HEK293T (cell line): ENCODE results near the gene HLA-DMB.
A peak's percentile ranks its signal among the peaks of the same experiment; 100 is the strongest.

Source experiments
- CTCF ChIA-PET: fragments of 350-600 bp; formaldehyde crosslinking; extraction: SDS; loops from one replicate; lab custom pipeline; 2021; ENCODE audit warnings: antibody characterized with exemption, inconsistent platforms; lab: Yijun Ruan, JAX
- POLR2A ChIA-PET: fragments of 350-600 bp; formaldehyde crosslinking; extraction: SDS; loops from one replicate; lab custom pipeline; 2020; ENCODE audit warnings: antibody characterized with exemption, inconsistent platforms; lab: Yijun Ruan, JAX
- DNase-seq: peaks from one replicate; pipeline ENCODE4 v3.0.0; 2012; ENCODE audit warnings: mixed read lengths; ENCODE audit errors: extremely low spot score
- ARNT ChIP-seq: fragments of 450-650 bp; IDR thresholded peaks from 2 replicates; pipeline ENCODE4 v1.6.1; 2017; ENCODE audit warnings: mild to moderate bottlenecking
- BHLHE40 ChIP-seq: fragments of 450-650 bp; IDR thresholded peaks from 2 replicates; pipeline ENCODE4 v1.6.1; 2016; ENCODE audit warnings: mild to moderate bottlenecking, moderate library complexity, borderline replicate concordance
- CTBP1 ChIP-seq: fragments of 450-650 bp; IDR thresholded peaks from 2 replicates; pipeline ENCODE4 v1.6.1; 2016; ENCODE audit warnings: borderline replicate concordance
- ELF4 ChIP-seq: fragments of 450-650 bp; IDR thresholded peaks from 2 replicates; pipeline ENCODE4 v1.6.1; 2017; ENCODE audit warnings: antibody characterized with exemption
- FOXA1 ChIP-seq: fragments of 450-650 bp; IDR thresholded peaks from 2 replicates; pipeline ENCODE4 v1.6.1; 2016; ENCODE audit warnings: mild to moderate bottlenecking
- FOXK2 ChIP-seq: fragments of 450-650 bp; IDR thresholded peaks from 2 replicates; pipeline ENCODE4 v1.6.1; 2016; ENCODE audit warnings: mild to moderate bottlenecking
- FOXM1 ChIP-seq: fragments of 450-650 bp; IDR thresholded peaks from 2 replicates; pipeline ENCODE4 v1.6.1; 2017; ENCODE audit warnings: mild to moderate bottlenecking, borderline replicate concordance
- HDGF ChIP-seq: fragments of 450-650 bp; IDR thresholded peaks from 2 replicates; pipeline ENCODE4 v1.6.1; 2017; ENCODE audit warnings: antibody characterized with exemption, borderline replicate concordance
- L3MBTL2 ChIP-seq: fragments of 450-650 bp; conservative IDR thresholded peaks from 2 replicates; pipeline ENCODE4 v1.6.1; 2016; ENCODE audit warnings: mild to moderate bottlenecking
- LEF1 ChIP-seq: fragments of 450-650 bp; IDR thresholded peaks from 2 replicates; pipeline ENCODE4 v1.6.1; 2017; ENCODE audit warnings: mild to moderate bottlenecking, borderline replicate concordance
- NFRKB ChIP-seq: fragments of 450-650 bp; IDR thresholded peaks from 2 replicates; pipeline ENCODE4 v1.6.1; 2016; ENCODE audit warnings: mild to moderate bottlenecking, moderate library complexity
- PKNOX1 ChIP-seq: fragments of 450-650 bp; IDR thresholded peaks from 2 replicates; pipeline ENCODE4 v1.6.1; 2016
- SP1 ChIP-seq: fragments of 450-650 bp; IDR thresholded peaks from 2 replicates; pipeline ENCODE4 v1.6.1; 2017
- SUZ12 ChIP-seq: fragments of 450-650 bp; IDR thresholded peaks from 2 replicates; pipeline ENCODE4 v1.6.1; 2016; ENCODE audit warnings: mild to moderate bottlenecking
- TARDBP ChIP-seq: fragments of 450-650 bp; IDR thresholded peaks from 2 replicates; pipeline ENCODE4 v1.6.1; 2016
- ZNF384 ChIP-seq: fragments of 450-650 bp; IDR thresholded peaks from 2 replicates; pipeline ENCODE4 v1.6.1; 2016

Gene HLA-DMB

GRCh38 chr6:32970413-32971241, 29.8 kb upstream of the HLA-DMB start:
- ChIA-PET POLR2A (interaction anchor here (0.7 to 10.4 kb wide), 21 partner anchors 8 to 1156 kb away, joined by 3 to 369 read pairs (median 8); partner anchors contain the start of genes B3GALT4, HLA-DMA, HLA-DMB and HSD17B8), CTCF (interaction anchor here (2.1 to 4.1 kb wide), 3 partner anchors 14 to 132 kb away, joined by 7 to 33 read pairs (median 9); partner anchors contain the start of gene TAP2)
- TF ChIP-seq FOXA1 (no peak), TARDBP (no peak), ELF4 (0 out of 2 replicates have a peak, but pooled peaks have one; percentile 29), FOXK2 (no peak), FOXM1 (no peak; the same call in 1 of the 2 replicates)
- DNase-seq, result no peak

- no peak for DNase-seq
These were observed 29.0 kb upstream of the HLA-DMB start for GRCh38 chr6:32969685-32970412.

GRCh38 chr6:32968867-32969684, 28.2 kb upstream of the HLA-DMB start:
- no peak for DNase-seq
- TF ChIP-seq PKNOX1, result peak; percentile 69
- no peak for TF ChIP-seq FOXK2
- TF ChIP-seq HDGF, result no peak
- peak; percentile 94 for TF ChIP-seq FOXM1
- TF ChIP-seq L3MBTL2, result peak; percentile 91; the same call in 1 of the 2 replicates
- TF ChIP-seq NFRKB, result 0 out of 2 replicates have a peak, but pooled peaks have one; percentile 10
- peak; percentile 14; the same call in 1 of the 2 replicates for TF ChIP-seq ELF4
- ChIA-PET POLR2A (interaction anchor here (0.8 to 10.4 kb wide), 11 partner anchors 13 to 136 kb away, joined by 3 to 369 read pairs (median 4); partner anchors contain the start of genes HLA-DMA, HLA-DMB, PSMB9 and TAP1), CTCF (interaction anchor here (4.1 to 4.4 kb wide), 2 partner anchors 15 kb away, joined by 23 to 33 read pairs; partner anchors contain the start of gene HLA-DMA)

More at GRCh38 chr6:32969685-32970412, 29.0 kb upstream of the HLA-DMB start:
- ChIA-PET POLR2A (interaction anchor here (0.8 to 10.4 kb wide), 15 partner anchors 12 to 1155 kb away, joined by 3 to 369 read pairs (median 8); partner anchors contain the start of genes HLA-DMA, HLA-DMB, HSPA1A and HSPA1L), CTCF (interaction anchor here (2.1 to 4.4 kb wide), 4 partner anchors 14 to 131 kb away, joined by 7 to 33 read pairs (median 16); partner anchors contain the start of genes HLA-DMA and TAP2)
- TF ChIP-seq SUZ12 (no peak), ARNT (no peak), CTBP1 (0 out of 2 replicates have a peak, but pooled peaks have one; percentile 23), TARDBP (no peak), NFRKB (peak; percentile 45; the same call in 1 of the 2 replicates), PKNOX1 (no peak), FOXK2 (no peak), HDGF (no peak), FOXA1 (no peak), SP1 (no peak), FOXM1 (no peak), ZNF384 (no peak), ELF4 (no peak), L3MBTL2 (peak; percentile 10; the same call in 1 of the 2 replicates), BHLHE40 (no peak), LEF1 (peak; percentile 59; the same call in 1 of the 2 replicates)

GRCh38 chr6:32968093-32968866, 27.5 kb upstream of the HLA-DMB start, which contains the start of gene BRD2:
BRD2 (plus strand) TSS chr6:32968594; CDS start chr6:32972899, 4,305 bp downstream.
- TF ChIP-seq FOXM1 (no peak), L3MBTL2 (peak; percentile 90), FOXA1 (no peak)
- peak; percentile 85 for DNase-seq
- POLR2A ChIA-PET, result interaction anchor here (1.0 to 10.4 kb wide), 7 partner anchors 13 to 135 kb away, joined by 3 to 369 read pairs (median 4); partner anchors contain the start of genes HLA-DMA, PSMB9 and TAP1
- CTCF ChIA-PET, result interaction anchor here (0.5 to 4.4 kb wide), 6 partner anchors 14 to 170 kb away, joined by 3 to 33 read pairs (median 6); partner anchors contain the start of genes HLA-DMA and TAP2
